NT2/D1 (cell line): ENCODE measurements around the gene EVI5L.

Experiments used
- DNase-seq: peaks from one replicate; pipeline ENCODE4 v3.0.0-alpha.2; 2011; ENCODE audit warnings: low read depth, low spot score
- H3K27me3 ChIP-seq: 2 replicates; pipeline ENCODE4 v1.6.0; 2011; ENCODE audit warnings: mild to moderate bottlenecking; ENCODE audit not compliant: insufficient read length, insufficient read depth
- H3K36me3 ChIP-seq: 2 replicates; pipeline ENCODE4 v1.6.1; 2011; ENCODE audit warnings: mild to moderate bottlenecking, low read length, mixed read lengths; ENCODE audit not compliant: insufficient read depth, insufficient read length
- H3K4me1 ChIP-seq: 2 replicates; pipeline ENCODE4 v1.5.1; 2011; ENCODE audit not compliant: insufficient read depth, insufficient read length
- H3K4me3 ChIP-seq: 2 replicates; pipeline ENCODE4 v1.5.1; 2011; ENCODE audit warnings: low read depth; ENCODE audit not compliant: insufficient read length
- H3K9ac ChIP-seq: 2 replicates; pipeline ENCODE4 v1.6.0; 2011; ENCODE audit warnings: low read depth; ENCODE audit not compliant: insufficient read length
- H3K9me3 ChIP-seq: 2 replicates; pipeline ENCODE4 v1.5.1; 2011; ENCODE audit warnings: mild to moderate bottlenecking, low read length; ENCODE audit not compliant: insufficient read depth
- SUZ12 ChIP-seq: IDR thresholded peaks from 2 replicates; pipeline ENCODE4 v1.6.1; 2011; ENCODE audit not compliant: insufficient read length, insufficient read depth; ENCODE audit errors: extremely low read depth
- YY1 ChIP-seq: IDR thresholded peaks from 2 replicates; pipeline ENCODE4 v1.6.1; 2011; ENCODE audit not compliant: insufficient read length, insufficient read depth
- ZNF274 ChIP-seq: IDR thresholded peaks from 2 replicates; pipeline ENCODE4 v1.6.1; 2011; ENCODE audit warnings: mild to moderate bottlenecking, low read depth, low read length

EVI5L gene

DNA sequence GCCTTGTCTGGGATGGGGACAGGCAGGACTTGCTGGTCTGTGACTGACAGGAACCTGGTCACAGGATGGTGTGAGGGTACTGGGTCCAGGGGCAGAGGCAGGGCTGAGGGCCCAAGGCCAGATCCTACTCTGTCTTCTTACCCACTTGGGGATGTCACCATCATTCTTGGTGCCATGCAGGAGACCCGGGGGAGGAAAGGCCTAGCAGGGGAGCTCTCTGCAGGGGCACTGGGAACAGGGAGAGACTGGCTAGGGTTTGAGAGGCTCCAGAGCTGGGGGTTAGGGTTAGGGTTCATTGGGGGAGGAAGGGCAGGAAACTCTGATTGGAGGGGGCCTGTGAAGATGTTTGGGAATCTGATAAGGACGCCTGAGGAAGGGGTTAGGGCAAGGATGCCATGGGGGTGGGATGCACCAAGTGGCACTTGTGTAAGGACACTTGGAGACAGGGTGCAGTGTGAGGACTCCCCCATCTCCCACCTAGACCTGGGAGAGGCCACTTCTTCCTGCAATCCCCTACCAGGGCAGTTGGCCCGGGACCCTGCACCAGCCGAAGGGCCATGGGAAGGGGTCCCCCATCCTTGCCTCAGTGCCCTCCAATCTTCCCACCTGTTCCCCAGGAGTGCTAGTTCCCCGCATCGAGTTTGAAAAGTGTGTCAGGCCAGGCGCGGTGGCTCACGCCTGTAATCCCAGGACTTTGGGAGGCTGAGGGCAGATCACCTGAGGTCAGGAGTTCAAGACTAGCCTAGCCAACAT is 37.2 kb downstream of the EVI5L start:
- H3K4me1 ChIP-seq = peaks cover 20% of the 10 kb centered on the region

DNA sequence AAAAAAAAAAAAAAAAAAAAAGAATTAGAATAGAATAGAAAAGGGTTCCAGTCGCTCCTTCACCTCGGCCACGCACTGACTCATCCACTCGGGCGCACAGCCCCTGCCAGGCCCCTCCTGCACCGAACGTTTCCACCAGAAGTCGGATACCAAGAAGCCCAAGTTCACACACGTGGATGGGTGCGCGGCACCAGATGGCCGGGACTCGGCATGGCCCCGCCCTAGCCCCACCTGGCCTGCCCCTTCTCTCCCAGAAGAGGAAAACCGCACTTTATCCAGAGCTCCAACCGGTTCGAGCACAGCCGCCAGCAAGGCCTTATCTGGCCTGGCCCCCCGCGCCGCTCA is 38.3 kb downstream of the EVI5L start:
- H3K36me3 ChIP-seq = no peaks in the 10 kb centered on the region

More for the DNA sequence above, 37.2 kb downstream of the EVI5L start:
- H3K9me3 ChIP-seq = no peaks in the 10 kb centered on the region
- H3K27me3 ChIP-seq = peaks cover 11% of the 10 kb centered on the region
- H3K4me3 ChIP-seq = no peak overlapping the region
- TF ChIP-seq SUZ12 = no peak
- TF ChIP-seq ZNF274 = no peak
- no peak for TF ChIP-seq YY1
- no peak for DNase-seq
- no peaks in the 10 kb centered on the region for H3K36me3 ChIP-seq
- H3K9ac ChIP-seq = no peak overlapping the region

DNA sequence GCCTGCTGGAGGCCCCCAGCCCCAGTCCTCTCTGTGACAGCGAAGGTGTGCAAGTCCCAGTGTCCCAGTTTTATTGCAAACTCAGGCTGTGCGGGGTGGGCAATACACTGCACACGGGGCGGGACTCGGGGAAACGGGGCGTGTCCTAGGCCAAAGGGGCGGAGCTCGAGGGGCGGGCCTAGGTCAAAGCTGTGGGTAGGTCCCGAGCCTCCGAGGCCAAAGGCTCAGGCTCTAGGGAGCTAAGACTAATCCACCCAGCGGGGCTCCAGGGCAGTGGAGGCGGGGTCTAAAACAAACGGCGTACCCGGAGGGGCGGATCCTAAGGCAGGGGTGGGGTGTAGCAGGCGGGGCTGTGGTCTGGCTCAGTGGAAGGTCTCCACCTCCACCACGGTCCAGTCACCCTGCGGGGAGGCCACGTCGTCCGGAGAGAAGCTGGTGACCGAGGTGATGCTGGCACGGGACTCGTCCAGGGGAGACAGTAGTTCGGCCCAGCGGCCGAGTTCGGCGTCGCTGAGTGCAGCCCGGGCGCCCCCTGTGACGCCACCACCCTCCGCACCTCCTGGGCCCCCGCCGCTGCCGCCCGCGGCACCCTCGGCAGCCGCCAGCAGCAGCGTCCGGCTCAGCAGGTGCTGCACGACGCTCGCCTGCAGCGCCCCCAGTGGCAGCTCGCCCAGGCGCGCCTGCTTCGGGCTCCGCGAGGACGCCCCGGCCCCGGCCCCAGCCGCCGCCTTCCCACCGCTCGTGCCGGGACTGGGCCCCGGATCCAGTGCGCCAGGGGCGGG is 38.8 kb downstream of the EVI5L start:
- peak overlapping the region; percentile 76 for H3K9ac ChIP-seq
- peak overlapping the region; percentile 54 for H3K4me3 ChIP-seq
- H3K36me3 ChIP-seq = no peaks in the 10 kb centered on the region
- TF ChIP-seq YY1 (no peak), ZNF274 (no peak), SUZ12 (no peak)
- peaks cover 25% of the 10 kb centered on the region for H3K27me3 ChIP-seq
- peaks cover 22% of the 10 kb centered on the region for H3K4me1 ChIP-seq
- no peaks in the 10 kb centered on the region for H3K9me3 ChIP-seq
- peak; percentile 89 for DNase-seq

More for the DNA sequence above, 38.3 kb downstream of the EVI5L start:
- no peaks in the 10 kb centered on the region for H3K9me3 ChIP-seq
- peaks cover 24% of the 10 kb centered on the region for H3K4me1 ChIP-seq
- peak; percentile 20 for DNase-seq
- H3K9ac ChIP-seq = peak overlapping the region; percentile 64
- H3K4me3 ChIP-seq = peak overlapping the region; percentile 54
- H3K27me3 ChIP-seq = peaks cover 19% of the 10 kb centered on the region
- no peak for TF ChIP-seq SUZ12
- TF ChIP-seq ZNF274 = no peak
- no peak for TF ChIP-seq YY1

- H3K4me1 ChIP-seq = peaks cover 20% of the 10 kb centered on the region
- no peaks in the 10 kb centered on the region for H3K36me3 ChIP-seq
- no peaks in the 10 kb centered on the region for H3K9me3 ChIP-seq
- peak; percentile 51 for DNase-seq
- TF ChIP-seq YY1 (no peak), ZNF274 (no peak), SUZ12 (no peak)
- peaks cover 31% of the 10 kb centered on the region for H3K27me3 ChIP-seq
- peak overlapping the region; percentile 54 for H3K4me3 ChIP-seq
- H3K9ac ChIP-seq = peak overlapping the region; percentile 76
Observed at GRCh38 chr19:7869453-7869909, 39.5 kb downstream of the EVI5L start.

DNA sequence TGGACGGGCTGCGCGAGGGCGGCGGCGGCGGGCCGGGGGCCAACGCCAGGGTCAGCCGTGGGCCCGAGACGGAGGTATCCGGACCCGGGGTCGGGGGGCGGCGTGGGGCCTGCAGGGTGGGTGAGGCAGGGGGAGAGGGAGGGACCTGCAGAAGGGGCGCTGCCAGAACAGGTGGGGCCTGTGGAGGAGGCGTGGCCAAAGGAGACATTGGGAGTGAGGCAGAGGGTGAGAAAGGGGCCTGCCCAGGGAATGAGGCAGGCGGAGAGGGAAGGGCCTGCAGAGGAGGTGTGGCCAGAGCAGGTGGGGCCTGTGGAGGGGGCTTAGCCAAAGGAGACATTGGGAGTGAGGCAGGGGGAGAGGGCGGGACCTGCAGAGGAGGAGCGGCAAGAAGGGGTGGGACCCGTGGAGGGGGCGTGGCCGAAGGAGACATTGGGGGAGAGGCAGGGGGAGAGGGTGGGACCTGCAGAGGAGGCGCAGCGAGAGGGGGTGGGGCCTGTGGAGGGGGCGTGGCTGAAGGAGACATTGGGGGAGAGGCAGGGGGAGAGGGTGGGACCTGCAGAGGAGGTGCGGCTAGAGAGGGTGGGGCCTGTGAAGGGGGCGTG is 40.0 kb downstream of the EVI5L start:
- H3K4me3 ChIP-seq = peak overlapping the region; percentile 54
- no peak overlapping the region for H3K9ac ChIP-seq
- peak; percentile 81 for DNase-seq
- H3K27me3 ChIP-seq = peaks cover 36% of the 10 kb centered on the region
- H3K36me3 ChIP-seq = no peaks in the 10 kb centered on the region
- H3K4me1 ChIP-seq = peaks cover 22% of the 10 kb centered on the region
- TF ChIP-seq ZNF274 (no peak), SUZ12 (no peak), YY1 (no peak)
- no peaks in the 10 kb centered on the region for H3K9me3 ChIP-seq

- H3K36me3 ChIP-seq = no peaks in the 10 kb centered on the region
- H3K9ac ChIP-seq = no peak overlapping the region
- TF ChIP-seq SUZ12 (no peak), ZNF274 (no peak), YY1 (no peak)
- no peaks in the 10 kb centered on the region for H3K9me3 ChIP-seq
- DNase-seq = peak; percentile 78
- peaks cover 43% of the 10 kb centered on the region for H3K27me3 ChIP-seq
- H3K4me1 ChIP-seq = peaks cover 19% of the 10 kb centered on the region
- H3K4me3 ChIP-seq = peak overlapping the region; percentile 19
Observed at GRCh38 chr19:7870571-7871436, 40.8 kb downstream of the EVI5L start.
